ENCODE data around the gene MAN1C1.

The MAN1C1 gene

GRCh38 chr1:25828491-25828890, 211.9 kb downstream of the MAN1C1 start:
- TF ChIP-seq TCF12 (IDR thresholded peaks at IDR 0.05; ENCODE audit: low read depth), result no peak
- no peak for TF ChIP-seq EGR1 (IDR thresholded peaks at IDR 0.05)
- no peak for TF ChIP-seq MAX (IDR thresholded peaks at IDR 0.05)
- TF ChIP-seq CEBPB (IDR thresholded peaks at IDR 0.05), result no peak
- no peak for TF ChIP-seq FOXM1 (IDR thresholded peaks at IDR 0.05; ENCODE audit: borderline replicate concordance, low read depth)
- TF ChIP-seq REST (IDR thresholded peaks at IDR 0.05; ENCODE audit: low read depth), result no peak
- TF ChIP-seq TEAD4 (IDR thresholded peaks at IDR 0.05), result no peak
- TF ChIP-seq ZBTB7A (IDR thresholded peaks at IDR 0.05; ENCODE audit: low read depth), result no peak
- no peak for TF ChIP-seq CREB1 (IDR thresholded peaks at IDR 0.05; ENCODE audit: low read depth)
- no peak for TF ChIP-seq RAD21 (IDR thresholded peaks at IDR 0.05; ENCODE audit: low read depth)
- no peak for TF ChIP-seq EP300 (IDR thresholded peaks at IDR 0.05; ENCODE audit: borderline replicate concordance)
- no peak for TF ChIP-seq USF1 (IDR thresholded peaks at IDR 0.05)
- TF ChIP-seq YY1 (IDR thresholded peaks at IDR 0.05; ENCODE audit: low read depth), result no peak
- no peak for TF ChIP-seq NFIC (IDR thresholded peaks at IDR 0.05)

GRCh38 chr1:25829046-25829445, 212.5 kb downstream of the MAN1C1 start:
- TF ChIP-seq EGR1 (IDR thresholded peaks at IDR 0.05), result no peak
- TF ChIP-seq REST (IDR thresholded peaks at IDR 0.05; ENCODE audit: low read depth), result no peak
- TF ChIP-seq MAX (IDR thresholded peaks at IDR 0.05), result no peak
- TF ChIP-seq TEAD4 (IDR thresholded peaks at IDR 0.05), result no peak
- no peak for TF ChIP-seq YY1 (IDR thresholded peaks at IDR 0.05; ENCODE audit: low read depth)

- TF ChIP-seq RAD21 (IDR thresholded peaks at IDR 0.05; ENCODE audit: low read depth), result no peak
- TF ChIP-seq TAF1 (IDR thresholded peaks at IDR 0.05; ENCODE audit: low read depth), result no peak
- TF ChIP-seq CREB1 (IDR thresholded peaks at IDR 0.05; ENCODE audit: low read depth), result no peak
- no peak for TF ChIP-seq YY1 (IDR thresholded peaks at IDR 0.05; ENCODE audit: low read depth)
- TF ChIP-seq FOXM1 (IDR thresholded peaks at IDR 0.05; ENCODE audit: borderline replicate concordance, low read depth), result no peak
- no peak for TF ChIP-seq USF1 (IDR thresholded peaks at IDR 0.05)
- TF ChIP-seq MAX (IDR thresholded peaks at IDR 0.05), result no peak
- no peak for TF ChIP-seq CEBPB (IDR thresholded peaks at IDR 0.05)
- TF ChIP-seq EP300 (IDR thresholded peaks at IDR 0.05; ENCODE audit: borderline replicate concordance), result no peak
- no peak for TF ChIP-seq ZBTB7A (IDR thresholded peaks at IDR 0.05; ENCODE audit: low read depth)
Observed at GRCh38 chr1:25831569-25832196, 215.1 kb downstream of the MAN1C1 start.

GRCh38 chr1:25832336-25833037, 215.9 kb downstream of the MAN1C1 start:
- TF ChIP-seq EGR1 (IDR thresholded peaks at IDR 0.05), result no peak
- no peak for TF ChIP-seq CEBPB (IDR thresholded peaks at IDR 0.05)
- no peak for TF ChIP-seq TEAD4 (IDR thresholded peaks at IDR 0.05)
- no peak for TF ChIP-seq REST (IDR thresholded peaks at IDR 0.05; ENCODE audit: low read depth)
- TF ChIP-seq FOXM1 (IDR thresholded peaks at IDR 0.05; ENCODE audit: borderline replicate concordance, low read depth), result no peak
- no peak for TF ChIP-seq EP300 (IDR thresholded peaks at IDR 0.05; ENCODE audit: borderline replicate concordance)
- no peak for TF ChIP-seq CREB1 (IDR thresholded peaks at IDR 0.05; ENCODE audit: low read depth)
- TF ChIP-seq NFIC (IDR thresholded peaks at IDR 0.05), result no peak
